ENCODE results near the gene JAZF1.
"Not testable (repeated sequence)": the region's sequence is repeated elsewhere in the genome, so short reads cannot be mapped to it uniquely, and the experiment has no call there.

Gene JAZF1

DNA sequence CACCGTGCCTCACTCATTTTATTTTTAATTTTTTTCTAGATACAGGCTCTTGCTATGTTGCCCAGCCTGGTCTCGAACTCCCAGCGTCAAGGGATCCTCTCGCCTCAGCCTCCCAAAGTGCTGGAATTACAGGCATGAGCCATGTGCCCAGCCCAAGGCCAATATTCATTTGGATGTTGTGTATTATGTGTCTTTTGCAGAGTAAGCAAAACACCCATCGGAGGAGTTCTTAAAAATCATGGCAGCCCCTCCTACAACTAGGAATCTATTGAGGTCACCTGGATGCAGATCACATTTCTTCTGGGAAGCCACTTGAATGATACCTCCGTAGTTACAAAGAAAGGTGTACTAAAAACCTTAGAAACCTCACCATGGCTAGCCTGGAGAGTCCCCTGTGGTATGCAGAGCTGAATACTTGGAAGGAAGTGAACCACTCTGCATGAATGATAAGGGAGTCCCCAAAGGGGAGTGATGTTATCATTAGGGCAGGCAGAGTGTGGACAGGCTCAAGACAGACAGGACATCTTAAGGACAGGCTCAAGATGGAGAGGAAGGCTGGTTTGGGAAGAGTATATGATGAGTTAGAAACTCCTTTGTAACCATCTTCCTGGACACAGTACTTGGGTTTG lies 254.9 kb downstream of the JAZF1 start:
- no peaks in the 10 kb centered on the region for H3K4me1 ChIP-seq (ENCODE audit: control insufficient read depth in 1 of 2, insufficient read depth in 2 of 2, low read length in 2 of 2)
- no peak overlapping the region for H3K27ac ChIP-seq (ENCODE audit: low read length)
- H3K4me3 ChIP-seq (ENCODE audit: low read depth in 1 of 2, low read length in 2 of 2) = no peak overlapping the region
- no peaks in the 10 kb centered on the region for H3K9me3 ChIP-seq (ENCODE audit: control insufficient read depth in 1 of 2, low read length in 2 of 2)
- H3K36me3 ChIP-seq (ENCODE audit: control insufficient read depth in 1 of 2, insufficient read depth in 2 of 2, low read length in 2 of 2) = no peaks in the 10 kb centered on the region
- no peaks in the 10 kb centered on the region for H3K27me3 ChIP-seq (ENCODE audit: low read depth, low read length)

DNA sequence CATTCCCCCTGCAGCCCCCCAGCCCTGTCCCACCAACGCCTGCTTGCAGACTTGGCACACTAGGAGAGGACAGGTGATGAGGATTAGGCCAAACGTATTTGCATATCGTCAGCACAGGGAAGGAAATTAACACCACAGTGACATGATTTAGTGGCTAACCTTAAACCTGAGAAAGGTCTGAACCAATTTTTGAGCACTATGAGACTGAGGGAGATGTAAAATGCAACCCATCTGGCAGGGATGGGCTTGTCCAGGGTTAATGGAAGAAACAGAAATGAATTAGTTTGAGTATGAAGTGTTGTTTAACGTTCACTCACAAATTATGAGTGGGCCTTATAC lies 257.0 kb downstream of the JAZF1 start:
- Histone ChIP-seq H3K36me3 (ENCODE audit: control insufficient read depth in 1 of 2, insufficient read depth in 2 of 2, low read length in 2 of 2) (no peaks in the 10 kb centered on the region), H3K4me3 (ENCODE audit: low read depth in 1 of 2, low read length in 2 of 2) (no peak overlapping the region), H3K27me3 (ENCODE audit: low read depth, low read length) (no peaks in the 10 kb centered on the region), H3K4me1 (ENCODE audit: control insufficient read depth in 1 of 2, insufficient read depth in 2 of 2, low read length in 2 of 2) (no peaks in the 10 kb centered on the region), H3K9me3 (ENCODE audit: control insufficient read depth in 1 of 2, low read length in 2 of 2) (no peaks in the 10 kb centered on the region), H3K27ac (ENCODE audit: low read length) (no peak overlapping the region)

DNA sequence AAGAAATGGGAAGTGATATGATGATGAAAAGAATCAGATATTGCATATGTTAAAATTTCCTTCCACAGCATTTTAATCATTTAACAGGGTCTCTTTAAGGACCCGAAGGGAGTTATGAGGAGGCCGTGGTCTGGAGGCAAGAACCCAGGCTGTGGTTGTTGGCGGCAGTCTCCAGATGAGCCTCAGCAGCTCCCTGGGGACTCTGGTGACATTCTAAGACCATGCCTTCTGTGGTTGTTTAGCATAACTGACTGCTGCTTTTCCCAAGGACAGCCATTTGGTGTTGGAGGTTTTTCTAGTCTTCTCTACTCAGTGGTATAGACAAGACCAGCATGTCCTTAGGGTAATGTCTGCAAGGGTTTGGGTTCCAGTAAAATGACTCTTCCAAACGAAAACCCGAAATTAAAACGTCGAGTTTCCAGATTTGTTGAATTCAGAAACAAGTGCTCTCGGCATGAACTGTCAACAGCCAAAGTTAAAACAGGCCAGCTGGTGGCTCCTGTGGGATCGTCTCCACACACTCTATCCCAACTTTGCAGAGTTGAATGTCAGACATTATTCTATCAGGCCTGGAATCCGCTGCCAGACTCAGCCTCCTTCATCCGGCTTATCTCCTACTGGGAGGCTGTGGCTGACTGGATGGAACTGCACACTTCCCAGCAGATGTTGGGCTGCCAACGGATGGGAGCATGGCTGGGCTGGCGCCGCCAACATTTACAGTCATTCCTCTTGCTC lies 257.5 kb downstream of the JAZF1 start:
- no peaks in the 10 kb centered on the region for H3K4me1 ChIP-seq (ENCODE audit: control insufficient read depth in 1 of 2, insufficient read depth in 2 of 2, low read length in 2 of 2)
- H3K4me3 ChIP-seq (ENCODE audit: low read depth in 1 of 2, low read length in 2 of 2) = no peak overlapping the region
- no peaks in the 10 kb centered on the region for H3K9me3 ChIP-seq (ENCODE audit: control insufficient read depth in 1 of 2, low read length in 2 of 2)
- H3K36me3 ChIP-seq (ENCODE audit: control insufficient read depth in 1 of 2, insufficient read depth in 2 of 2, low read length in 2 of 2) = no peaks in the 10 kb centered on the region
- no peak overlapping the region for H3K27ac ChIP-seq (ENCODE audit: low read length)
- no peaks in the 10 kb centered on the region for H3K27me3 ChIP-seq (ENCODE audit: low read depth, low read length)

GRCh38 chr7:27922389-27922788 lies 258.2 kb downstream of the JAZF1 start:
- not testable (repeated sequence) for H3K4me3 ChIP-seq (ENCODE audit: low read depth in 1 of 2, low read length in 2 of 2); H3K27ac ChIP-seq (ENCODE audit: low read length); H3K4me1 ChIP-seq (ENCODE audit: control insufficient read depth in 1 of 2, insufficient read depth in 2 of 2, low read length in 2 of 2); H3K9me3 ChIP-seq (ENCODE audit: control insufficient read depth in 1 of 2, low read length in 2 of 2); H3K36me3 ChIP-seq (ENCODE audit: control insufficient read depth in 1 of 2, insufficient read depth in 2 of 2, low read length in 2 of 2); H3K27me3 ChIP-seq (ENCODE audit: low read depth, low read length)

- no peaks in the 10 kb centered on the region for H3K4me1 ChIP-seq (ENCODE audit: control insufficient read depth in 1 of 2, insufficient read depth in 2 of 2, low read length in 2 of 2)
- no peak overlapping the region for H3K27ac ChIP-seq (ENCODE audit: low read length)
- H3K9me3 ChIP-seq (ENCODE audit: control insufficient read depth in 1 of 2, low read length in 2 of 2) = no peaks in the 10 kb centered on the region
- H3K4me3 ChIP-seq (ENCODE audit: low read depth in 1 of 2, low read length in 2 of 2) = peak overlapping the region in 1 of 2 donors; percentile 23
- H3K36me3 ChIP-seq (ENCODE audit: control insufficient read depth in 1 of 2, insufficient read depth in 2 of 2, low read length in 2 of 2) = no peaks in the 10 kb centered on the region
- H3K27me3 ChIP-seq (ENCODE audit: low read depth, low read length) = no peaks in the 10 kb centered on the region
These were observed 259.3 kb downstream of the JAZF1 start for GRCh38 chr7:27921081-27921836.

GRCh38 chr7:27920281-27920946 lies 260.2 kb downstream of the JAZF1 start:
- no peaks in the 10 kb centered on the region for H3K9me3 ChIP-seq (ENCODE audit: control insufficient read depth in 1 of 2, low read length in 2 of 2)

DNA sequence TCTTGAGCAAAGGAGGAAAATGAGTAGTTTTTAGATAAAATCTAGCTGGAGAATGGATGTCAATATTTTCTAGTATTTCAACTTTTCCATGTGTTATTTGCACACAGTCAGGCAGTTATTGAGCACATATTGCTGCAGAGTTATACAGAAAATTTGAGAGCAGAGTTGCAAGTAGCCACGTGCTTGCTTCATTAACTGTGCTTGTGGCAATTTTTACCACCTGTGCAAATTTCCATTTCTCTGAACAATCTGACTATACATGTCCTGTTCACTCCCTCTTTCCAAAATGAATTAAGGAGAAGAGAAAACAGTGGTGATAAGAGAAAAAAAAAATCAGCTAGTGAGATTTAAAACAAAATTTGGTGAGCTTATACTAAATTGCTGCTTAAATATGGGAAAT lies 262.1 kb downstream of the JAZF1 start:
- Histone ChIP-seq H3K4me1 (ENCODE audit: control insufficient read depth in 1 of 2, insufficient read depth in 2 of 2, low read length in 2 of 2) (no peaks in the 10 kb centered on the region), H3K4me3 (ENCODE audit: low read depth in 1 of 2, low read length in 2 of 2) (no peak overlapping the region), H3K9me3 (ENCODE audit: control insufficient read depth in 1 of 2, low read length in 2 of 2) (no peaks in the 10 kb centered on the region), H3K27me3 (ENCODE audit: low read depth, low read length) (no peaks in the 10 kb centered on the region), H3K36me3 (ENCODE audit: control insufficient read depth in 1 of 2, insufficient read depth in 2 of 2, low read length in 2 of 2) (no peaks in the 10 kb centered on the region), H3K27ac (ENCODE audit: low read length) (no peak overlapping the region)

More at GRCh38 chr7:27920281-27920946, 260.2 kb downstream of the JAZF1 start:
- Histone ChIP-seq H3K27me3 (ENCODE audit: low read depth, low read length) (no peaks in the 10 kb centered on the region), H3K4me3 (ENCODE audit: low read depth in 1 of 2, low read length in 2 of 2) (no peak overlapping the region), H3K4me1 (ENCODE audit: control insufficient read depth in 1 of 2, insufficient read depth in 2 of 2, low read length in 2 of 2) (no peaks in the 10 kb centered on the region), H3K36me3 (ENCODE audit: control insufficient read depth in 1 of 2, insufficient read depth in 2 of 2, low read length in 2 of 2) (no peaks in the 10 kb centered on the region), H3K27ac (ENCODE audit: low read length) (no peak overlapping the region)

DNA sequence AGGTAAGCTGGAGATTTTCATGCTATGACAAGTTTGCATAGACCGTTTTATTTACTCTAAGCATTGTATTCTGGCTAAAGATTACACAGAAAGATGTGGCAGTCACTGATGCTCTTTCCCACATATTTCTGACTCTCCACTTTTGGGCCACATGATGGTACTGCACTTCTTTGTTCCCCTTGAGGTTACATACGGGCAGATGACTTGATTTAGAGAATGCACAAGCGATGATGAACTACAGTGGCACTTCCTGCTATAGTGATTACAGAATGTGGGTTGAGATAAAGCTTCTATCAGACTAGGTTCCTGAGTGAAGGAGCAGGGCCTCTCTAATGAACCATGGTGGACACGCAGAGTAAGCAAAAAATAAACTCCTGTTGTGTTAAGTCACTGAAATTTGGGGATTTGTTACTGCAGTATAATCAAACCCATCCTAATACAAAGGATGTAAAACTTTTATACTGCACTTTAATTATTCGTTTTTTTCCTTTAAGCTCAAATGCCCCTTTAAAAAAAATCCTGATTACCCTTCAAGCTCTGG lies 262.8 kb downstream of the JAZF1 start:
- no peaks in the 10 kb centered on the region for H3K27me3 ChIP-seq (ENCODE audit: low read depth, low read length)
- H3K27ac ChIP-seq (ENCODE audit: low read length) = no peak overlapping the region
- H3K36me3 ChIP-seq (ENCODE audit: control insufficient read depth in 1 of 2, insufficient read depth in 2 of 2, low read length in 2 of 2) = no peaks in the 10 kb centered on the region
- no peaks in the 10 kb centered on the region for H3K9me3 ChIP-seq (ENCODE audit: control insufficient read depth in 1 of 2, low read length in 2 of 2)
- H3K4me3 ChIP-seq (ENCODE audit: low read depth in 1 of 2, low read length in 2 of 2) = no peak overlapping the region
- no peaks in the 10 kb centered on the region for H3K4me1 ChIP-seq (ENCODE audit: control insufficient read depth in 1 of 2, insufficient read depth in 2 of 2, low read length in 2 of 2)

DNA sequence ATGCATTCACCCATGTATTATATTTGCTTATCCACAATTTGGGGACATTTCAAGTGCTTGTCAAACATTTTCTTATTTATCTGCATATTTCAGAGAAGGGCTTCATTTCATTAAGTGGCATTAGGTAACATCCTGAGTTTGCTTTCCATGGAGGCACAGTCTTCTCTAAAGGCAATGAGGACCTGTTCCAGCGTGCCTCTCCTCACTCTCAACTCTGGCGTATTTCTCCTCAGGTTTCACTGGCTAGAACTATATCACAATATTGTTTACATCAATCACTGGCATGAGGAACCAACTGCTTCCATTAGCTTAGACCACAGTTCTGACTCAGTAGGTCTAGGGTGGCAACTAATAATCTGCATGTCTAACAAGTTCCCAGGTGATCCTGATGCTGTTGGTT lies 263.5 kb downstream of the JAZF1 start:
- no peaks in the 10 kb centered on the region for H3K9me3 ChIP-seq (ENCODE audit: control insufficient read depth in 1 of 2, low read length in 2 of 2)
- no peaks in the 10 kb centered on the region for H3K4me1 ChIP-seq (ENCODE audit: control insufficient read depth in 1 of 2, insufficient read depth in 2 of 2, low read length in 2 of 2)
- H3K27ac ChIP-seq (ENCODE audit: low read length) = no peak overlapping the region
- H3K27me3 ChIP-seq (ENCODE audit: low read depth, low read length) = no peaks in the 10 kb centered on the region
- no peak overlapping the region for H3K4me3 ChIP-seq (ENCODE audit: low read depth in 1 of 2, low read length in 2 of 2)
- H3K36me3 ChIP-seq (ENCODE audit: control insufficient read depth in 1 of 2, insufficient read depth in 2 of 2, low read length in 2 of 2) = no peaks in the 10 kb centered on the region

DNA sequence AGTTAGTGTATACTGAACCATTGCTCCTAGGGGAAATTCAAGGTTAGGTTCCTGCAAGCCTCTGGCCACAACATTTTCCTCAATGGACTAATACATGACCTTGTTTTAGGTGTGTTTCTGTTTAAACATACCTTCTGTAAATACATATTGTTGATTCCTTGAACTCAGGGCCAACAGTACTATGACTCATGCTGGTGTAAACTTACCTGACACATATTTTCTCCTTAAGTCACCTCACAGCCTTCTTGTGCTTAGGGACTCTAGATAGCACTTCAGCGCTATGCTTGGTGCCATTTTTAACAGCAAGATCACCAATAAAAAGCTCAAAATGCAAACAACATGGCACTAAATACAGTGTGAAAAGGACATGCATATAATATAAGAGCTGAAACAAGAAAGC lies 264.2 kb downstream of the JAZF1 start:
- no peaks in the 10 kb centered on the region for H3K9me3 ChIP-seq (ENCODE audit: control insufficient read depth in 1 of 2, low read length in 2 of 2)
- no peaks in the 10 kb centered on the region for H3K27me3 ChIP-seq (ENCODE audit: low read depth, low read length)
- no peaks in the 10 kb centered on the region for H3K4me1 ChIP-seq (ENCODE audit: control insufficient read depth in 1 of 2, insufficient read depth in 2 of 2, low read length in 2 of 2)
- H3K4me3 ChIP-seq (ENCODE audit: low read depth in 1 of 2, low read length in 2 of 2) = no peak overlapping the region
- H3K36me3 ChIP-seq (ENCODE audit: control insufficient read depth in 1 of 2, insufficient read depth in 2 of 2, low read length in 2 of 2) = no peaks in the 10 kb centered on the region
- no peak overlapping the region for H3K27ac ChIP-seq (ENCODE audit: low read length)

DNA sequence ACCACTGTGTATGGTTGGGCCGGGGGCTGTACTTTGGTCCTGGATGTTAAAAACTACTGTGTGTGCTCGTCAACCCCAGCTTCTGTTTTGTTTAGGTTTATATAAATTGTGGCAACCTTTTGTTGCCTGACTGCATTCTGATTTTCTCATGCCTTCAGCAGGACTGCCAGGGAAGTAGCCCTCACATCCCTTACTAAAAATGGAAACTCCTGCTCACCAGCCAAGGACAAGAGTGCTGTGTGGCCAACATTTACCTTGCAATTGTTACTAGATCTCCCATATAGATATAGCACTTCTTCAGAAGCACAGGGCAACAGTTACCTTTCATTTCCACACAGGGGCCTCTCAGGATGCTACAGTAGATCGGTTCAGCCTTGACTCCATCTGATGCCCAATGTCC lies 266.2 kb downstream of the JAZF1 start:
- H3K36me3 ChIP-seq (ENCODE audit: control insufficient read depth in 1 of 2, insufficient read depth in 2 of 2, low read length in 2 of 2) = no peaks in the 10 kb centered on the region
- H3K4me1 ChIP-seq (ENCODE audit: control insufficient read depth in 1 of 2, insufficient read depth in 2 of 2, low read length in 2 of 2) = no peaks in the 10 kb centered on the region
- no peak overlapping the region for H3K27ac ChIP-seq (ENCODE audit: low read length)
- H3K27me3 ChIP-seq (ENCODE audit: low read depth, low read length) = no peaks in the 10 kb centered on the region
- H3K9me3 ChIP-seq (ENCODE audit: control insufficient read depth in 1 of 2, low read length in 2 of 2) = no peaks in the 10 kb centered on the region
- no peak overlapping the region for H3K4me3 ChIP-seq (ENCODE audit: low read depth in 1 of 2, low read length in 2 of 2)
